D721Med (cell line): ENCODE data around the gene LRP1-AS.

Experiments used
- DNase-seq: peaks from one replicate; pipeline ENCODE4 v3.0.0; 2011; ENCODE audit warnings: low spot score; ENCODE audit not compliant: insufficient read length
- FAIRE-seq: peaks from 2 replicates; lab custom pipeline; 2011; peaks lifted over from hg19 to GRCh38; lab: Jason Lieb, UNC
- CTCF ChIP-seq: IDR thresholded peaks from 2 replicates; pipeline ENCODE4 v1.5.1; 2012; ENCODE audit warnings: mild to moderate bottlenecking, control low read depth; ENCODE audit not compliant: insufficient read depth; ENCODE audit errors: missing control alignments

Gene LRP1-AS

GRCh38 chr12:57146961-57147944 lies at the start of gene LRP1-AS:
LRP1-AS (minus strand) TSS chr12:57147619.
- no peak for TF ChIP-seq CTCF
- FAIRE-seq (no peak), DNase-seq (no peak)

- no peak for TF ChIP-seq CTCF
- no peak for FAIRE-seq
- no peak for DNase-seq
Measured at GRCh38 chr12:57196956-57197355, 49.5 kb upstream of the LRP1-AS start.

- DNase-seq, result no peak
- no peak for FAIRE-seq
- TF ChIP-seq CTCF, result no peak
Measured at GRCh38 chr12:57196439-57196838, 49.0 kb upstream of the LRP1-AS start.

- DNase-seq, result no peak
- FAIRE-seq, result no peak
- no peak for TF ChIP-seq CTCF
Measured at GRCh38 chr12:57195611-57196371, 48.4 kb upstream of the LRP1-AS start.

GRCh38 chr12:57195186-57195585 lies 47.8 kb upstream of the LRP1-AS start:
- FAIRE-seq, result no peak

GRCh38 chr12:57194253-57194652 lies 46.8 kb upstream of the LRP1-AS start:
- DNase-seq (no peak), FAIRE-seq (no peak)
- TF ChIP-seq CTCF, result no peak

More at GRCh38 chr12:57195186-57195585, 47.8 kb upstream of the LRP1-AS start:
- no peak for DNase-seq
- no peak for TF ChIP-seq CTCF
